Activated T-cell treated with anti-CD3 and anti-CD28 coated beads, Interleukin-2, amount 50 U/mL, for 4 hours (primary cell): ENCODE data around the gene ZDHHC18. TPM values are rescaled to one million over a fixed set of nuclear protein-coding genes. Genes with fewer than 3 reads are reported as not detected.
A peak's percentile ranks its signal among the peaks of the same experiment; 100 is the strongest.
"Not testable (repeated sequence)": the region's sequence is repeated elsewhere in the genome, so short reads cannot be mapped to it uniquely, and the experiment has no call there.

Source experiments
- ATAC-seq, 2 donors: fragments of 200-7000 bp; cut with Tn5 transposase; one replicate each; pipeline ENCODE4 v1.10.0; 2021
- DNase-seq: peaks from one replicate; pipeline ENCODE4 v3.0.0-alpha.2; 2020
- H3K27me3 Mint-ChIP-seq: one replicate; pipeline ENCODE4 v1.8.0; 2021; ENCODE audit warnings: low read depth, mixed read lengths
- H3K36me3 Mint-ChIP-seq: one replicate; pipeline ENCODE4 v1.8.0; 2022; ENCODE audit warnings: mixed read lengths; ENCODE audit not compliant: insufficient read depth
- H3K4me1 Mint-ChIP-seq: one replicate; pipeline ENCODE4 v1.8.0; 2021; ENCODE audit warnings: low read depth, mixed read lengths
- H3K4me3 Mint-ChIP-seq: one replicate; pipeline ENCODE4 v1.8.0; 2021; ENCODE audit warnings: mild to moderate bottlenecking, moderate library complexity, mixed read lengths
- H3K9me3 Mint-ChIP-seq: one replicate; pipeline ENCODE4 v1.8.0; 2021; ENCODE audit warnings: mixed read lengths
- total RNA-seq, 3 donors: library from RNA; stranded (reverse); gene quantifications; one replicate each; pipeline ENCODE4 v1.2.1, GENCODE V29; 2021

ZDHHC18 gene
- total RNA-seq, 3 donors from 2014 or later: 66.1 to 76.8 (median 71.8) TPM

DNA sequence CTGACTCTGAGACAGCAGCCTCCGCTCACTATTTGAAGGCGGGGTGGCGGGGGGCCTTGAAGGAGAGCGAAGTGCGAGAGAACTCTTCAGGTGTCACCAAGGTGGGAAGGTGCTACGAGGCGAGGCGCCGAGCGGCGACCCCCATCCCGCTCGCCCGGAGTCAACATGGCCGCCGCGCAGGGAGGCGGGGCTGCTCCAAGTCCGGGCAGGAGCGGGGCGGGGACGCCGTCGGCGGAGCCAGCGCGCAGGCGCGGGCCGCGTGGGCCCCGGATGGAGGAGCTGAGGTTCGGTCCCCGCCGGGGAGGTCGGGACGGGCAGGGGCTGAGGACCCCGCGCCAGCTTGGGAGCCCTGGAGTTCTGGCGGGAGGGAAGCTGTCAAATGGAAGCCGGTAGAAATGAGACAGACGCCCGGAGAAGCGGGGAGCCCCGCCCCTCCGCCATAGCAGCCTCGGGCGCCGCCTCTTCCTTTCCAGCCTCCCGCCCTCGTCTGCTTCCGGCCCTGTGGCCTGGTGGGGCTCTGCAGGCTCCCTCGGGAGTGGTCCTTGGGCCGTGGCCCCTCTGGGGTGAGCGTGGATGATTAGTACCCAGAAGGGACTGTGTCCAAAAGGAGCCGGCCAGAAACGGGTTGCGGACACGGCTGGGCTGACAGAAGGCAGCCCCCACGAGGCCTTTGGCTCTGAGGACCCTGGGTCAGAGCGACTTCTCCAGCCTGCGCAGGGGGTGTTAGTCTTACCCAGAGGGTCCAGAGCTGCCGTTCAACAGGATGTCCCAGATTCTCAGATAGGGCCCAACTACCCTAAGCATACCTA, 38.6 kb upstream of the ZDHHC18 start, which contains the start of gene PIGV:
PIGV (plus strand) TSS at position 245 of the 809 bp plus-strand sequence. CDS start 2,866 bp downstream, outside the sequence.
- Mint-ChIP-seq H3K4me3 (peak within 1 kb of the TSS; percentile 99), H3K4me1 (peaks cover 74% of the 10 kb centered on the region), H3K36me3 (peaks cover 8% of the 10 kb centered on the region), H3K27me3 (no peaks in the 10 kb centered on the region), H3K9me3 (no peaks in the 10 kb centered on the region)
- ATAC-seq (peak; percentile 66 to 73), DNase-seq (peak; percentile 85)

DNA sequence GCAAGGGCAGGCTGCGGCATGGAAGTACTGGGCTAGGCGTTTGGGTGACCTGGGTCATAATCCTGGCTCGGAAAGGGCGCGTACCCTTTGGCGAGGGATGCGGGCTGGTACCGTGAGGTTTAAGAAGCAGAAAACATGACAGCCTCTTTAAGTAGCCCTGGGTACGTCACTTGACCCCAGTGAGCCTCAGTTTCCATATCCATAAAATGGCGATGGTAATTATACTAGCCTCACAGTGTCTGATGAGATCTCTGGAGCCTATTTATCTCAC, 38.0 kb upstream of the ZDHHC18 start:
- DNase-seq (no peak), ATAC-seq (no peak)
- no peaks in the 10 kb centered on the region for H3K27me3 Mint-ChIP-seq
- peaks cover 11% of the 10 kb centered on the region for H3K36me3 Mint-ChIP-seq
- peaks cover 76% of the 10 kb centered on the region for H3K4me1 Mint-ChIP-seq
- H3K4me3 Mint-ChIP-seq: peak overlapping the region; percentile 99
- H3K9me3 Mint-ChIP-seq: no peaks in the 10 kb centered on the region

DNA sequence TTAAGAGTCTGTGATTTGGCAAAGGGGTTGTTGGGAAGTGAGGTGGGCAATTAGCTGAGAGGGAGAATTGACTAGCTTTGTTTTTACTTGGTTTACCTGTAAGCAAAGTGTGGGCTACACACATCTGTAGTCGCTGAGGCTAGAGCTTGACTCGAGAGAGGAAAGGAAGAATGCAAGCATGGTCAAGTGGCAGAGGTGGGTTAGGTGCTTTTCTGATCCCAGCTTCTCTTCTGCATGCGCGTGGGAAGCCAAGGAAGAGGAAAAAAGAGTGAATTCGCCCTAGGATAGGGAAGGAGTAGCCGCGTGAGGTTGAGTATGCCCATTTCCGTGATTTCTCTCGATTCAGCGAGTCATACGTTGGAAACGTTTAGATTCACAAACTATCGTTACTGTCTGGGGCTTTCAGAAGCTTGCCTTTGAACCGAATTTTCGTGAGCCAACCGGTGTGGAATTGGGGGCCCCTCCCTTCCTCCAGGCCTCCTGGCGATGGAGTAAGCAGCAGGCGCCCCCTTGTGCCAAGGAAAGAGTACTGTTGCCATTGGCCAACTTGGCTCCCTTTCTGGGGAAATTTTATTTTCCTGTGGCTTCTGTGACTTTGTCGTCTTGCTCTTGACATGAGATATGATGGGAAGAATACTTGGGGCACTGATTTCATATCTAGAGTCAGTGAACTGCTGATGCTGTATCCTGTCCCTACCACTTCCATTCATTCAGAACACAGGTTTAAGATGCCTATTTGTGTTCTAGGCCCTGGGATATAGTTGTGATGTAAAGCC, 37.5 kb upstream of the ZDHHC18 start:
- ATAC-seq: peak; percentile 30 to 37

DNA sequence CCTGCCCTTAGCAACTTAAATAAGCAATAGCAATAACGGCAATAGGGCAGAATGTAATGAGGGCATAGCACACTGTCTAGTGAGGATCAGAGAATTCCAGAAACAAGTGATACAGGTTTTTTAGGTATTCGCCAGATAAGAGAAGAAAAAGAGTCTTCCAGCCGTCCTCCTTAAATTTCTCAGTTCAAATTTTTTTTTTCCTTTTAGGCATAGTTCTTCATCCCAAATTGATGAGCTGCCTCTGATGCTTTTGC, 36.9 kb upstream of the ZDHHC18 start:
- no peak for ATAC-seq
- Mint-ChIP-seq H3K4me3 (peak overlapping the region; percentile 99), H3K4me1 (peaks cover 68% of the 10 kb centered on the region), H3K27me3 (no peaks in the 10 kb centered on the region), H3K36me3 (peaks cover 19% of the 10 kb centered on the region), H3K9me3 (no peaks in the 10 kb centered on the region)
- no peak for DNase-seq

More for the DNA sequence above, 37.5 kb upstream of the ZDHHC18 start:
- Mint-ChIP-seq H3K27me3 (no peaks in the 10 kb centered on the region), H3K4me1 (peaks cover 72% of the 10 kb centered on the region), H3K36me3 (peaks cover 13% of the 10 kb centered on the region), H3K4me3 (peak overlapping the region; percentile 99), H3K9me3 (no peaks in the 10 kb centered on the region)
- DNase-seq: peak; percentile 86

DNA sequence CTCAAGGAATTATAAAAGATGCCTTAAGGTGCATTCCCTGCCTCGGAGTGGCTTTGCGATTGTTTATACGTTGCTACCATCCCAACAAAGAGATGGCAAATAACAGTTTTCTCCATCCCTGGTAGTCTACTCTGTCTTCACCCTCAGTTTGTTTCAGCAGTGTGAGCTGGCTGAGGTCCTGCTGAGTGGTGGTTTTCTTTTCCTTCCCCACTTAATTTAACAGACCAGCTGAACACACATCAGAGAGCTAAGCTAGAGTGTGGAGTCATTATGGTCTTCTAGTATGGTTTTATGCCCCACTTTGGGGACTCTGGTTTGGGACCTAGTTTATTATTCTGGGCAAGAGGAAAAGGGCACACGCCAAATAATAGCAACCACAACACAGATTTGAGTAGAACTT, 36.6 kb upstream of the ZDHHC18 start:
- Mint-ChIP-seq H3K4me1 (peaks cover 64% of the 10 kb centered on the region), H3K27me3 (no peaks in the 10 kb centered on the region), H3K9me3 (no peaks in the 10 kb centered on the region), H3K4me3 (peak overlapping the region; percentile 99), H3K36me3 (peaks cover 22% of the 10 kb centered on the region)
- ATAC-seq: no peak
- no peak for DNase-seq

DNA sequence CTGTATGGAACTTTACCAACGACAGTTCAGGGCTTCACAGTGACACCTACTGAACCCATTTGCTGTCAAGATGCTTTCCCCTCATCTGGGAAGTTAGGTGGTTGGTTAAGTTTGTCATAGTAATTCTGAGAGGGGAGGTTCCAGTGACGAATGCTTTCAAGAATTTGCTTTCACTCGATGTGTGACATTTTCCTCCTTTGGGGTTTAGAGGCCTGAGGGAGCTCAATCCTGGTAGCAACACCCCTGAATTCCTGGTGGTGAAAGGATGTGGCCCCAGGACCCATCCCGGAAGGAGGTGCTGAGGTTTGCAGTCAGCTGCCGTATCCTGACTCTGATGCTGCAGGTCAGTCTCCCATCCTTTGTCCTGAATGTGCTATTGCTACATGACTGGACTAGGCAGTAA, 35.9 kb upstream of the ZDHHC18 start:
- H3K36me3 Mint-ChIP-seq: peaks cover 25% of the 10 kb centered on the region

DNA sequence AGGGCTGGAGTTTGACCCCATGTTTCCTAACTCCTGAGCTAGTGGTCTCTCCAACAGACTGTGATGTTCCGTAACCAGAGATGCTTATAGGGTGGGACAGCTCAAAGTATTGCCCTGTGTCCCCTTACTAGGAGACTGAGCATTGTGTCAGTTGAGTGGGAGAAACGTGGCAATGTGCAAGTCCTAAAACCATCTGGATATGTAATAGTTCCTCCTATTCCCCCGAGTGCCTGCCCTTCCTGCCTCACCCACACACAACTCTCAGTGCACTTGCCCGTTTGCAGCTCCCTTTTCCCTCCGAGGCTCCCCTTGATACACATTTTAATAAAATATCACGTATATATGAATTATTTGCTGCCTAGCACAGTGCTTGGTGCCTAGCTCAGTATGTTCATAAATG, 35.3 kb upstream of the ZDHHC18 start:
- no peak for DNase-seq
- H3K36me3 Mint-ChIP-seq: peaks cover 25% of the 10 kb centered on the region
- H3K4me3 Mint-ChIP-seq: peak overlapping the region; percentile 99
- H3K9me3 Mint-ChIP-seq: no peaks in the 10 kb centered on the region
- no peaks in the 10 kb centered on the region for H3K27me3 Mint-ChIP-seq
- no peak for ATAC-seq
- H3K4me1 Mint-ChIP-seq: peaks cover 52% of the 10 kb centered on the region

More for the DNA sequence above, 35.9 kb upstream of the ZDHHC18 start:
- H3K9me3 Mint-ChIP-seq: no peaks in the 10 kb centered on the region
- no peaks in the 10 kb centered on the region for H3K27me3 Mint-ChIP-seq
- H3K4me3 Mint-ChIP-seq: peak overlapping the region; percentile 99
- peaks cover 58% of the 10 kb centered on the region for H3K4me1 Mint-ChIP-seq
- no peak for DNase-seq
- peak; percentile 24 to 30 for ATAC-seq

DNA sequence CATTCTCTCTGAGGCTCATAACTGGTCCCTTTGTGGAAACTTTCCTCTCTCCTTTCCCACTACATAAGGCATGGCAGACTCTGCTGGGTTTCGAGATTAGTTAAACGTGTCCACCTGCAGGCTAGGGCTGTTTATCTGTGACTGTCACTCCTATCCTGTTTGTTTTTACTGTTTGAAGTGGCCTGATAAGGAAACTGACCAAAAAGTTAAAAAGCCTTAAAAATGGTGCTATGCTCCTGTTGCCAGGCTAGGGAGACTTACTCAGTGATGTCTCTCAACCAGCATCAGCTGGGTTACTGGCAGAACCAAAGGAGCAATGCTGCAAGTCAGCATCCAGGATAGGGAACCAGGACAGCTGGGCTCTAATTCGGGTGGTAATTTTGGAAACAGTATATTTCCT, 34.9 kb upstream of the ZDHHC18 start:
- no peaks in the 10 kb centered on the region for H3K27me3 Mint-ChIP-seq
- no peaks in the 10 kb centered on the region for H3K9me3 Mint-ChIP-seq
- H3K36me3 Mint-ChIP-seq: peaks cover 25% of the 10 kb centered on the region
- H3K4me3 Mint-ChIP-seq: no peak overlapping the region
- DNase-seq (no peak), ATAC-seq (no peak)
- H3K4me1 Mint-ChIP-seq: peaks cover 47% of the 10 kb centered on the region

DNA sequence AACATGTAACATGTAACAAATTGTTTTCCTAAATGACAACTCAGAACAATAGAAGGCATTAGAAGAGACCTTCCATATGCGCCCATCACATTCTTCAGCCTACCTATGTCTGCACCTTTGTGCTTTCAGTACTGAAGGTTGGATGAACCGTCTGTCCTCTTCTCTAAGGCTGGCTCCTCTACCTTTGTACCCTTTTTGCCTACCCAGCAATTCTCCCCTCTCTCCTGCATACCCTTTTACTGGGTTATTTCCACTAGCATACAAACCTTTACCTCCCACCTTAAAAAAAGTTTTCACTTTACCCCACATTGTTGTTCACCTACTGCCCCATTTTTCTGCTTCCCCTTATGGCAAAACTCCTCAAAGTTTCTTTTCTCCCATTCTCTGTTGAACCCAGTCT, 33.6 kb upstream of the ZDHHC18 start:
- ATAC-seq: no peak
- Mint-ChIP-seq H3K9me3 (no peaks in the 10 kb centered on the region), H3K4me3 (no peak overlapping the region), H3K4me1 (peaks cover 38% of the 10 kb centered on the region), H3K27me3 (no peaks in the 10 kb centered on the region), H3K36me3 (peaks cover 25% of the 10 kb centered on the region)
- no peak for DNase-seq

DNA sequence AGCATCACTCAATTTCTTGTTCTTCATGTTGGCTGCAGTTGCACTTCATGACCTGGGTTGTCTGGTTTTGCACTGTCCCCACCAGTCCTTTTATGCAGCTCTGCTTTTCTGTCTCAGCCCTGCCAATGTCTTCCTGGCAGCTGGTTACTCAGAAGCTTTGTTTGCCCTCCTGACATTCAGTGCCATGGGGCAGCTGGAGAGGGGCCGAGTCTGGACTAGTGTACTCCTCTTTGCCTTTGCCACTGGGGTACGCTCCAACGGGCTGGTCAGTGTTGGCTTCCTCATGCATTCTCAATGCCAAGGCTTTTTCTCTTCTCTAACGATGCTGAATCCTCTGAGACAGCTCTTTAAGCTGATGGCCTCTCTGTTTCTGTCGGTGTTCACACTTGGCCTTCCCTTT, 32.1 kb upstream of the ZDHHC18 start:
- Mint-ChIP-seq H3K9me3 (no peaks in the 10 kb centered on the region), H3K36me3 (peaks cover 25% of the 10 kb centered on the region), H3K4me3 (no peak overlapping the region), H3K27me3 (no peaks in the 10 kb centered on the region), H3K4me1 (peaks cover 40% of the 10 kb centered on the region)
- no peak for DNase-seq
- ATAC-seq: no peak

DNA sequence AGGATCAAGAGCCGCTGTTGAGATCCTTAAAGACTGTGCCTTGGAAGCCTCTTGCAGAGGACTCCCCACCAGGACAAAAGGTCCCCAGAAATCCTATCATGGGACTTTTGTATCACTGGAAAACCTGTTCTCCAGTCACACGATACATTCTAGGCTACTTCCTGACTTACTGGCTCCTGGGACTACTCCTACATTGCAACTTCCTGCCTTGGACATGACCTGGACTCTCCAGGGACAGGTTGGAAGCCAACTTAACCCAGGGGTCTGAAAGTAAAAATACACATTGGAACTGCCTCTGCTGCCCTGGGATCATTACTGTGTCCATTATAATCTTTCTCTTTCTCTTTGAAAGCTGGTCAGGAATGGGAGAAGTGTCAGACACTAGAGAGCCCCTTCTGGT, 28.9 kb upstream of the ZDHHC18 start:
- no peak overlapping the region for H3K4me3 Mint-ChIP-seq
- H3K9me3 Mint-ChIP-seq: no peaks in the 10 kb centered on the region
- DNase-seq (no peak), ATAC-seq (no peak)
- H3K4me1 Mint-ChIP-seq: peaks cover 43% of the 10 kb centered on the region
- H3K36me3 Mint-ChIP-seq: peaks cover 22% of the 10 kb centered on the region
- no peaks in the 10 kb centered on the region for H3K27me3 Mint-ChIP-seq

DNA sequence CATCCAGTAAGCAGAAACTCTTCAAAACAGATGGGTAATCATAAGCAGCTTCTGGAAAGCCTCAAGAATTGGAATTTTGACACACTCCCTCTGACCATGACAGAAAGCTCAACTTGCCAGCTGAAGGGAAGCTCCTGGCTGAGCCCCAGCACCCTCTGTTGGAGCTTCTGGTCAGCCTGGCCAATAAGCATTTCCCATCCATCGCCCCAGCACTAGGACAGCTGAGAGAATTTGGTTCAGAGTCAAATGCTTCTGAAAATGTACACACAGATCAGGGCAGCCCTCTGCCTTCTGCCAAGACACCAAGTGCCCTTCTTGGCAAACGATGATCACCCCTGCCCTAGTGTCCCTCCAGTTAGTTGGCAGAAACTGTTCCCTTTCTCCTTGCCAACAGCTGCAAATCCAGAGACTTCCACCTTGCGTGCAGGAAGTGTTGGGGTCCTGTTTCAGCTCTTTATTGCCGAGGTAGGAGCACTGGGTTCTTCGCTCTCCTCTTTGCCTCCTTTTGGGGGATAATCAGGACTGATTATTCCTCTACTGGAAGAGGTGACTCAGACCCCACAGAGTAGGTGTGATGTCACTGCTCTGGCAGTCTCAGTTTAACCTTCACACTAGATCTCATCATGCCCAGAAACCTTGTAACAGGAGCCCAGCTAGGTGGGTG, 26.9 kb upstream of the ZDHHC18 start:
- Mint-ChIP-seq H3K27me3 (no peaks in the 10 kb centered on the region), H3K4me1 (peaks cover 38% of the 10 kb centered on the region), H3K36me3 (peaks cover 8% of the 10 kb centered on the region), H3K4me3 (peak overlapping the region; percentile 54), H3K9me3 (no peaks in the 10 kb centered on the region)
- DNase-seq (peak; percentile 39), ATAC-seq (peak; percentile 83 to 85)

DNA sequence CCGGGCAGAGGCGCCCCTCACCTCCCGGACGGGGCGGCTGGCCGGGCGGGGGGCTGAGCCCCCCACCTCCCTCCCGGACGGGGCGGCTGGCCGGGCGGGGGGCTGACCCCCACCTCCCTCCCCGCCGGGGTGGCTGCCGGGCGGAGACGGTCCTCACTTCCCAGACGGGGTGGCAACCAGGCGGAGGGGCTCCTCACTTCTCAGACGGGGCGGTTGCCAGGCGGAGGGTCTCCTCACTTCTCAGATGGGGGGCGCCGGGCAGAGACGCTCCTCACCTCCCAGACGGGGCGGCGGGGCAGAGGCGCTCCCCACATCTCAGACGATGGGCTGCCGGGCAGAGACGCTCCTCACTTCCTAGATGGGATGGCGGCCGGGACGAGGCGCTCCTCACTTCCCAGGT, 22.6 kb upstream of the ZDHHC18 start:
- H3K27me3 Mint-ChIP-seq, DNase-seq, H3K9me3 Mint-ChIP-seq, H3K36me3 Mint-ChIP-seq, ATAC-seq, H3K4me3 Mint-ChIP-seq: not testable (repeated sequence)
- peaks cover 32% of the 10 kb centered on the region for H3K4me1 Mint-ChIP-seq

DNA sequence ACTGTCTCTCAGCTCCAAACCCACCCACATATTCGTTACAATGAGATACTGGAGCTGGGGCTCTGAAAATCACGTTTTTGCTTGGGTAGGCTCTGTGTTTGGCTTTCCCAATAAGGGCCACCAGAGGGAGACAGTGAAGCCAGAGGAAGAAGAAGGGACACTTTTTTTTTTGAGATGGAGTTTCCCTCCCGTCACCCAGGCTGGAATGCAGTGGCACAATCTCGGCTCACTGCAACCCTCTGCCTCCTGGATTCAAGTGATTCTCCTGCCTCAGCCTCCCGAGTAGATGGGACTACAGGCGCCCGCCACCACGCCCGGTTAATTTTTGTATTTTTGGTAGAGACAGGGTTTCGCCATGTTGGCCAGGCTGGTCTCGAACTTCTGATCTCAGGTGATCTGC, 16.4 kb upstream of the ZDHHC18 start:
- peak; percentile 73 to 79 for ATAC-seq
- not testable (repeated sequence) for H3K9me3 Mint-ChIP-seq, H3K27me3 Mint-ChIP-seq, H3K36me3 Mint-ChIP-seq, H3K4me3 Mint-ChIP-seq
- peaks cover 14% of the 10 kb centered on the region for H3K4me1 Mint-ChIP-seq
- DNase-seq: peak; percentile 73

DNA sequence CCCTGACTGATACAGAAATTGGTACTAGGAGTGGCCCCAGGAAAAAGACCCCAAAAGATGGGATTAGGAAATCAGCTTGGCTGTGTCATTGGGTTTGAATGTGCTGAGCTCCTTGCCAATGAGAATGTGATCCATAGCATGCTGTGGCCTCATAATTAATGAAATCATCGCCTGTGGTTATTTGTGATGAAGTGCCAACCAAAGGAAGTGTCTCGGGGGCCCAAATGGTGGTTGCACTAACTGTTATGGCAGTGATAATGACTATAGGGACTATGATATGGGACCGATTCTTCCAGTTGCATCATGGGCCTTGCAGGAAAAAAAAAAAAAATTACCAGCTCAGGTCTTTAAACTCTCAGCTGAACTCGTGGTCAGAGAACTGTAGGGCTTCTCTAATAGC, 15.4 kb upstream of the ZDHHC18 start:
- Mint-ChIP-seq H3K4me1 (peaks cover 14% of the 10 kb centered on the region), H3K9me3 (no peaks in the 10 kb centered on the region), H3K27me3 (no peaks in the 10 kb centered on the region), H3K36me3 (no peaks in the 10 kb centered on the region), H3K4me3 (no peak overlapping the region)
- DNase-seq (no peak), ATAC-seq (no peak)
